ENCODE data around the gene CTDSPL2.
"Not testable (repeated sequence)": the region's sequence is repeated elsewhere in the genome, so short reads cannot be mapped to it uniquely, and the experiment has no call there.

Gene CTDSPL2

GRCh38 chr15:44489464-44489863 is 62.0 kb downstream of the CTDSPL2 start:
- DNase-seq: no peak

GRCh38 chr15:44490622-44491021 is 63.2 kb downstream of the CTDSPL2 start:
- no peak for DNase-seq

GRCh38 chr15:44492040-44492439 is 64.6 kb downstream of the CTDSPL2 start:
- DNase-seq: no peak

- no peak for DNase-seq
Observed at GRCh38 chr15:44492672-44493071, 65.2 kb downstream of the CTDSPL2 start.

- DNase-seq: no peak
Observed at GRCh38 chr15:44495562-44495961, 68.1 kb downstream of the CTDSPL2 start.

GRCh38 chr15:44500555-44500954 is 73.1 kb downstream of the CTDSPL2 start:
- no peak for DNase-seq

- DNase-seq: no peak
Observed at GRCh38 chr15:44501768-44502366, 74.4 kb downstream of the CTDSPL2 start.

- DNase-seq: no peak
Observed at GRCh38 chr15:44516436-44516835, 89.0 kb downstream of the CTDSPL2 start.

GRCh38 chr15:44519537-44519936 is 92.1 kb downstream of the CTDSPL2 start:
- no peak for DNase-seq

GRCh38 chr15:44525018-44525417 is 97.6 kb downstream of the CTDSPL2 start:
- no peak for DNase-seq

- no peak for DNase-seq
Observed at GRCh38 chr15:44527241-44527640, 99.8 kb downstream of the CTDSPL2 start.

- no peak for DNase-seq
Observed at GRCh38 chr15:44529864-44530604, 102.6 kb downstream of the CTDSPL2 start.

- DNase-seq: no peak
Observed at GRCh38 chr15:44530653-44531052, 103.2 kb downstream of the CTDSPL2 start.

GRCh38 chr15:44532275-44532674 is 104.8 kb downstream of the CTDSPL2 start:
- not testable (repeated sequence) for DNase-seq

GRCh38 chr15:44532689-44533088 is 105.3 kb downstream of the CTDSPL2 start:
- DNase-seq: no peak

GRCh38 chr15:44535092-44535491 is 107.7 kb downstream of the CTDSPL2 start:
- no peak for DNase-seq

- no peak for DNase-seq
Observed at GRCh38 chr15:44535523-44536301, 108.3 kb downstream of the CTDSPL2 start.

GRCh38 chr15:44536302-44536961 is 109.0 kb downstream of the CTDSPL2 start:
- DNase-seq: peak; percentile 92

- DNase-seq: peak; percentile 92
Observed at GRCh38 chr15:44536962-44537734, 109.7 kb downstream of the CTDSPL2 start, which contains the start of gene EIF3J. EIF3J (plus strand) TSS chr15:44537147; CDS start chr15:44537195, 48 bp downstream.

- no peak for DNase-seq
Observed at GRCh38 chr15:44537735-44538240, 110.4 kb downstream of the CTDSPL2 start.

- DNase-seq: no peak
Observed at GRCh38 chr15:44541282-44541958, 114.0 kb downstream of the CTDSPL2 start.

GRCh38 chr15:44542596-44542995 is 115.2 kb downstream of the CTDSPL2 start:
- no peak for DNase-seq

Measured in NCI-H1092 treated with DMSO at 0.1 percent for 48 hours (cell line).